Diencephalon (tissue), 1 donor: ENCODE measurements around the gene MRNIP. TPM values are rescaled to one million over a fixed set of nuclear protein-coding genes. Genes with fewer than 3 reads are reported as not detected.

Experiments
- small RNA-seq: library from RNA; depleted of rRNA; stranded (forward); fragments of <200 nt; gene quantifications from one replicate; pipeline ENCODE3, GENCODE V24; 2014
- total RNA-seq: library from RNA; depleted of rRNA; stranded (reverse); fragments of >200 nt; gene quantifications from one replicate; pipeline ENCODE4 v1.2.3, GENCODE V29; 2014

The MRNIP gene
- 29.3 TPM for total RNA-seq

GRCh38 chr5:179858586-179859427 is at the start of gene MRNIP:
Gene MRNIP (minus strand): TSS chr5:179858817. CDS start chr5:179858796, 21 bp downstream.

GRCh38 chr5:179907556-179908324 is 49.1 kb upstream of the MRNIP start, which contains the start of gene TBC1D9B:
Gene TBC1D9B (minus strand): TSS chr5:179907897. CDS start chr5:179907821, 76 bp downstream.

GRCh38 chr5:179820483-179821297 is 37.9 kb downstream of the MRNIP start, which contains the start of gene SQSTM1:
Gene SQSTM1 (plus strand): TSS chr5:179820905. CDS start chr5:179820937, 32 bp downstream.

GRCh38 chr5:179806250-179807048 is 52.2 kb downstream of the MRNIP start, which contains the start of gene MGAT4B:
Gene MGAT4B (minus strand): TSS chr5:179806866. CDS start chr5:179806583, 283 bp downstream.

GRCh38 chr5:179793468-179794139 is 65.0 kb downstream of the MRNIP start, which contains the start of gene LTC4S:
Gene LTC4S (plus strand): TSS chr5:179793986. CDS start chr5:179794081, 95 bp downstream.

Small RNA genes lying within 50 kb of the gene (small RNA-seq; reads per million reads assigned to genes)
- not detected for gene MIR1229
- gene RF00019 = not detected

Other genes starting within 250 kb of the MRNIP start
- gene HNRNPH1, start 235.1 kb downstream of the MRNIP start, total RNA-seq = 668 TPM
- 0.46 TPM for gene CBY3, start 177.8 kb downstream of the MRNIP start, total RNA-seq
- 474 TPM for gene CANX, start 159.8 kb downstream of the MRNIP start, total RNA-seq
- 9.9 TPM for gene MAML1, start 126.0 kb downstream of the MRNIP start, total RNA-seq
- 2.1 TPM for gene LTC4S, start 64.8 kb downstream of the MRNIP start, total RNA-seq
- gene MGAT4B, start 52.0 kb downstream of the MRNIP start, total RNA-seq = 89.7 TPM
- gene SQSTM1, start 37.9 kb downstream of the MRNIP start, total RNA-seq = 63.9 TPM
- gene TBC1D9B, start 49.1 kb upstream of the MRNIP start, total RNA-seq = 52.6 TPM
- 69.0 TPM for gene RNF130, start 212.9 kb upstream of the MRNIP start, total RNA-seq